BLaER1 (cell line): ENCODE results near the gene XK.
"Not testable (repeated sequence)": the region's sequence is repeated elsewhere in the genome, so short reads cannot be mapped to it uniquely, and the experiment has no call there.

Experiments used
- H3K27ac ChIP-seq: shearing (Covaris generic); formaldehyde crosslinking; 2 replicates; pipeline ENCODE4 v1.8.1; 2022
- H3K27me3 ChIP-seq: shearing (Covaris generic); formaldehyde crosslinking; 2 replicates; pipeline ENCODE4 v1.8.1; 2022
- H3K36me3 ChIP-seq: shearing (Covaris generic); formaldehyde crosslinking; 2 replicates; pipeline ENCODE4 v1.8.1; 2022
- H3K4me1 ChIP-seq: shearing (Covaris generic); formaldehyde crosslinking; 2 replicates; pipeline ENCODE4 v1.8.1; 2022
- H3K4me2 ChIP-seq: shearing (Covaris generic); formaldehyde crosslinking; 2 replicates; pipeline ENCODE4 v1.8.1; 2022
- H3K4me3 ChIP-seq: shearing (Covaris generic); formaldehyde crosslinking; 2 replicates; pipeline ENCODE4 v1.8.1; 2022
- H3K9ac ChIP-seq: shearing (Covaris generic); formaldehyde crosslinking; 2 replicates; pipeline ENCODE4 v1.8.1; 2022
- H3K9me3 ChIP-seq: shearing (Covaris generic); formaldehyde crosslinking; 2 replicates; pipeline ENCODE4 v1.8.1; 2022
- H4K20me1 ChIP-seq: shearing (Covaris generic); formaldehyde crosslinking; 2 replicates; pipeline ENCODE4 v1.8.1; 2022
- Cebpa-rat ChIP-seq: shearing (Covaris generic); IDR thresholded peaks from 2 replicates; pipeline ENCODE4 v1.8.1; 2022

The XK gene

GRCh38 chrX:37763400-37763799 is 77.8 kb downstream of the XK start:
- Histone ChIP-seq H3K27me3 (no peaks in the 10 kb centered on the region), H3K9me3 (peaks cover 16% of the 10 kb centered on the region), H3K4me2 (0 out of 2 replicates have a peak overlapping the region, but pooled peaks have one; percentile 6), H4K20me1 (no peaks in the 10 kb centered on the region), H3K4me3 (no peak overlapping the region), H3K9ac (no peak overlapping the region), H3K36me3 (no peaks in the 10 kb centered on the region), H3K4me1 (peaks cover 21% of the 10 kb centered on the region), H3K27ac (peak overlapping the region; percentile 5; the same call in 1 of the 2 replicates)
- no peak for TF ChIP-seq Cebpa-rat

GRCh38 chrX:37765507-37765906 is 79.9 kb downstream of the XK start:
- Histone ChIP-seq H3K4me3 (no peak overlapping the region), H3K9me3 (peaks cover 20% of the 10 kb centered on the region), H4K20me1 (no peaks in the 10 kb centered on the region), H3K4me2 (peak overlapping the region; percentile 43; the same call in 1 of the 2 replicates), H3K4me1 (peaks cover 21% of the 10 kb centered on the region), H3K27ac (peak overlapping the region; percentile 39; the same call in 1 of the 2 replicates), H3K36me3 (no peaks in the 10 kb centered on the region), H3K27me3 (no peaks in the 10 kb centered on the region), H3K9ac (no peak overlapping the region)
- no peak for TF ChIP-seq Cebpa-rat

- Histone ChIP-seq H3K27ac (no peak overlapping the region), H3K4me1 (peaks cover 21% of the 10 kb centered on the region), H3K36me3 (no peaks in the 10 kb centered on the region), H3K9me3 (peaks cover 20% of the 10 kb centered on the region), H3K4me2 (no peak overlapping the region), H3K9ac (no peak overlapping the region), H3K27me3 (no peaks in the 10 kb centered on the region), H4K20me1 (no peaks in the 10 kb centered on the region), H3K4me3 (no peak overlapping the region)
- no peak for TF ChIP-seq Cebpa-rat
These were observed 81.8 kb downstream of the XK start for GRCh38 chrX:37767430-37767829.

GRCh38 chrX:37768866-37769265 is 83.3 kb downstream of the XK start:
- not testable (repeated sequence) for H4K20me1 ChIP-seq, H3K27ac ChIP-seq, H3K36me3 ChIP-seq, H3K4me3 ChIP-seq, H3K9ac ChIP-seq, H3K4me2 ChIP-seq, H3K27me3 ChIP-seq
- H3K4me1 ChIP-seq = peaks cover 12% of the 10 kb centered on the region
- peaks cover 20% of the 10 kb centered on the region for H3K9me3 ChIP-seq

- Histone ChIP-seq H3K4me3 (no peak overlapping the region), H3K4me1 (peaks cover 26% of the 10 kb centered on the region), H4K20me1 (no peaks in the 10 kb centered on the region), H3K4me2 (peak overlapping the region; percentile 69), H3K36me3 (no peaks in the 10 kb centered on the region), H3K9me3 (no peaks in the 10 kb centered on the region), H3K9ac (no peak overlapping the region), H3K27ac (peak overlapping the region; percentile 50), H3K27me3 (no peaks in the 10 kb centered on the region)
- no peak for TF ChIP-seq Cebpa-rat
These were observed 90.8 kb downstream of the XK start for GRCh38 chrX:37776283-37776986.

- peaks cover 26% of the 10 kb centered on the region for H3K4me1 ChIP-seq
- TF ChIP-seq Cebpa-rat = no peak
- peak overlapping the region; percentile 69 for H3K4me2 ChIP-seq
These were observed 91.4 kb downstream of the XK start for GRCh38 chrX:37776987-37777325.

GRCh38 chrX:37779857-37780256 is 94.3 kb downstream of the XK start, which contains the start of gene CYBB:
Gene CYBB (plus strand): TSS chrX:37780059. CDS start chrX:37780078, 19 bp downstream.
- TF ChIP-seq Cebpa-rat = no peak
- no peaks in the 10 kb centered on the region for H3K27me3 ChIP-seq
- H3K4me1 ChIP-seq = peaks cover 26% of the 10 kb centered on the region
- 0 out of 2 replicates have a peak within 1 kb of the TSS, but pooled peaks have one; percentile 9 for H3K4me2 ChIP-seq
- no peak within 1 kb of the TSS for H3K9ac ChIP-seq
- H4K20me1 ChIP-seq = no peaks in the 10 kb centered on the region
- H3K36me3 ChIP-seq = no peaks in the 10 kb centered on the region
- H3K4me3 ChIP-seq = no peak within 1 kb of the TSS
- H3K27ac ChIP-seq = no peak within 1 kb of the TSS
- H3K9me3 ChIP-seq = no peaks in the 10 kb centered on the region

More at GRCh38 chrX:37776987-37777325, 91.4 kb downstream of the XK start:
- H3K9ac ChIP-seq = no peak overlapping the region
- peak overlapping the region; percentile 50 for H3K27ac ChIP-seq
- no peak overlapping the region for H3K4me3 ChIP-seq
- H4K20me1 ChIP-seq = no peaks in the 10 kb centered on the region
- no peaks in the 10 kb centered on the region for H3K9me3 ChIP-seq
- H3K36me3 ChIP-seq = no peaks in the 10 kb centered on the region
- no peaks in the 10 kb centered on the region for H3K27me3 ChIP-seq

GRCh38 chrX:37781081-37781480 is 95.5 kb downstream of the XK start:
- Histone ChIP-seq H3K9ac (no peak overlapping the region), H4K20me1 (no peaks in the 10 kb centered on the region), H3K27ac (no peak overlapping the region), H3K4me2 (no peak overlapping the region), H3K4me1 (peaks cover 28% of the 10 kb centered on the region), H3K27me3 (no peaks in the 10 kb centered on the region), H3K36me3 (no peaks in the 10 kb centered on the region), H3K4me3 (no peak overlapping the region), H3K9me3 (no peaks in the 10 kb centered on the region)
- no peak for TF ChIP-seq Cebpa-rat
